A673 (cell line): ENCODE measurements around the gene APOA4.

ENCODE experiments used
- CTCF ChIP-seq: fragments of 300-800, 200-600 bp; sonication (generic); conservative IDR thresholded peaks from 2 replicates; pipeline ENCODE4 v1.5.1; 2017; ENCODE audit warnings: low read depth, mild to moderate bottlenecking, antibody characterized with exemption, low read length, moderate library complexity, mixed read lengths
- EZH2 ChIP-seq: fragments of 200-600 bp; sonication (generic); IDR thresholded peaks from 2 replicates; pipeline ENCODE4 v1.6.1; 2017; ENCODE audit warnings: borderline replicate concordance, low read depth, mild to moderate bottlenecking, mixed read lengths, antibody characterized with exemption, low read length; ENCODE audit not compliant: poor library complexity, severe bottlenecking

GRCh38 chr11:116825434-116825833 lies 2.3 kb upstream of the APOA4 start:
- no peak for TF ChIP-seq CTCF
- no peak for TF ChIP-seq EZH2
